HG02763 (cell line): Measurements from ENCODE around the gene EP400.

Source experiments
- ATAC-seq: cut with Tn5 transposase; IDR thresholded peaks from one replicate; pipeline ENCODE4 v1.9.1; 2021; ENCODE audit warnings: mild to moderate bottlenecking, moderate library complexity; ENCODE audit not compliant: unreplicated experiment

Gene EP400

GRCh38 chr12:132014092-132014914 is 64.6 kb downstream of the EP400 start:
- ATAC-seq, result no peak

DNA sequence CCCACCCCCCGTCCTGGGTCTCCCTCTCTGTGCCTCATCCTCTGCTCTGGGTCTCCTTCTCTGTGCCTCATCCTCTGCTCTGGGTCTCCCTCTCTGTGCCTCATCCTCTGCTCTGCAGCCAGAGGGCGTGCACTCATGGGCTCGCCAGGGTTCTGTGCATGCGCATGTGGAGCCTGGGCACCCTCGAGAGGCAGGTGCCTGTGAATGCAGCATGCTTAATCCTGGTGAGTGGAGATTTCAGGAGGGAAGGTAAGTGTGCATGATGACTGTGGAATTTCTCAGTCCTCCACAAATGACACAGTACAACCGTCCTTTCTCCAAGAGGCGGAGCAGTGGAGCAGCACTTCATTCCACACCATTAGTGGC is 65.2 kb downstream of the EP400 start:
- ATAC-seq, result no peak

DNA sequence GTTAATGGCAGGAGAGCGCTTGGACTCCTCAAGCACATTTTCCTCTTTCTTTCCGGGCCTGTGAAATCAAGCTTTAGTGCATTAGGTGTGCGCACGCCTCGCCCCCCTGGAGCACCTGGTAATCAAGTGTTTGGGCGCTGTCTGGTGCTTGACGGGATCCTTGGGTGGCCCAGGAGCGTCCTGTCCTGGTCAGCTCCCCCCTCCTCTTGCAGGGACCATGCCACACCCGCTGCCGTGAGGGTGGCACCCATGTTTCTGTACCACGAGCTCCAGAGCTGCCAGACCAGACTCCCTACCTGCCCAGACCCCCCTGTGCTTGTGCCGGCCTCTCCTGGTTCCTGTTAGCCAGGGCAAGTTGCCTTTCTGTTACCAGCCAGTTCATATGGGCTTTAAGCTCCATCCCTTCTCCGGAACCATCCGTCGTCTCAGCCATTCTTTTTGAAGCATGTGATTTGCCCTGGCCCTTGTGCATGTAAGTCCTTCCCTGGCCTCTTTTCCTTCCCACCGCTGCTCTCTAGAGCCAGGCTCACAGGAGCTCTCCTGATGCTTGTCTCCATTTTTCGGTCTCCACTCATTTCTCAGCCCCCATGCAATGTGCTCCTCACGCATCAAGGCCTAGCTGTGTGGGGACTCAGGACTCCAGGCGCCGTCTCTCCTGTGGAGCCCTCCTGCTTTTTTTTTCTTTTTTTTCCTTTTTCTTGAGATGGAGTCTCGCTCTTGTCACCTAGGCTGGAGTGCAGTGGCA is 66.1 kb downstream of the EP400 start:
- no peak for ATAC-seq

GRCh38 chr12:132018193-132018916 is 68.6 kb downstream of the EP400 start:
- no peak for ATAC-seq

DNA sequence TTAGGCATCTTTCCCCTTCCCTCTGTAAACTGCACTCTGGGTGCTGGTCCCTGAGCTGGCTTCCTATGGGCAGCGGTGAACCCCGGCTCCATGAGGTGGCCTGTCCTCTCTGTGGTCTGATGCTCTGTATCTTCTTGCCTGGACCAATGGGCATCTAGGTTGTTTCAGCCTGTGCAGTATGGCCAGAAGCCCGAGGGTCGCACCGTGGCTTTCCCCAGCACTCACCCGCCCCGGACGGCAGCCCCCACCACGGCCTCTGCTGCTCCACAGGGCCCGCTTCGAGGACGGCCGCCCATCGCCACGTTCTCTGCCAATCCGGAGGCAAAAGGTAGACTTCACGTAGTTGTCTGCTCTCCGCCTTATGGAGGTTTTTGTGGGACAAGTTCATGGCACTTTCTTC is 70.1 kb downstream of the EP400 start:
- ATAC-seq, result no peak

DNA sequence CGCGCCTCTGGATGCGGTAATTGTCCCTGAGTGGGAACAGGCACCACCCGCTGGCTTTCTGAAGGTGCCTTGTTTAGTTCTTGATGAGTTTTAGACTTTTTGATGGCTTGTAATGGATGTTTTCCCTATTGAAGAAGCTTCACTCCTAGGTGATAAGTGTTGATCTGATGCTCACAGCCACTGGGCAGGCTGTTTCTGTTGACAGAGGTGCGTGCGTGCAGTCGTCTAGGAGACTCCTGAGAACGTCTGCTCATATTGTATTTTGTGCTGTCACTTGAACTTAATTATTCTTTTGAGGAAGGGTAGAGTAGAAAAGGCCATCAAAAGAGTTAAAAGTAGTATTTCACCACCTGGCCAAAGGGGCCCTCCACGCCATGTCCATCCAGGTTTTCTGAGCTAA is 70.5 kb downstream of the EP400 start:
- no peak for ATAC-seq

DNA sequence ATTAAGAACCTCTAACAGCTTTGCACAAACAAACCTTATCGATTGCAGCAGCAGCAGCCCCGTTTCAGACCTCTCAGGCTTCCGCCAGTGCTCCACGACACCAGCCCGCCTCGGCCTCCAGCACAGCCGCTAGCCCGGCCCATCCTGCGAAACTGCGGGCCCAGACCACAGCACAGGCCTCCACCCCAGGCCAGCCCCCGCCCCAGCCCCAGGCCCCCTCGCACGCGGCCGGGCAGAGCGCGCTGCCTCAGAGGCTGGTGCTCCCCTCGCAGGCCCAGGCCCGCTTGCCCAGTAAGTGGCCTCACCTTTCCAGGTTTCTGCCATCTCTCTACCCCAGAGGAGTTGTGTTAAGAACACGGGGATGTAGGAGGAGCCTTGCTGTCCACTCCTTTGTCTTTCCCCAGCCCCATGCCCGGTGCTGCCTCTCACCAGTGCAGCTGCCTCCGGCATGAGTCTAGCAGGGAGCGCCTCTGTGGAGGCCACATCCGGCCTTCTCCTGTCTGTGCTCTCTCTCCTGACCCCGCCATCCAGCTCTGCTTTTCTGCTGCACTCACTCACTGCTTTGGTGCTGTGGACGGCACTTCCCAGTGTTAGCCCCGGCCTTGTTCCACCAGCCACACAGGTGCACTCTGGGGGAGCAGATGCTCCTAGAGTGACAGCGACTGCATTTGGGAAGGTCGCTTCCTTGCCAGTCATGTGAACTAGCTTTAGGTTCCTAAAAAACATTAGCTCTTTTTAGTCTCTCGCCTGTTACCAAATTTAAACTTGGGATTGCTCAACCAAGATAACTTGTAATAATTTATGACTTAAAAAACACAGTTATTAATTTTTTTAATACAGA is 71.5 kb downstream of the EP400 start:
- no peak for ATAC-seq

DNA sequence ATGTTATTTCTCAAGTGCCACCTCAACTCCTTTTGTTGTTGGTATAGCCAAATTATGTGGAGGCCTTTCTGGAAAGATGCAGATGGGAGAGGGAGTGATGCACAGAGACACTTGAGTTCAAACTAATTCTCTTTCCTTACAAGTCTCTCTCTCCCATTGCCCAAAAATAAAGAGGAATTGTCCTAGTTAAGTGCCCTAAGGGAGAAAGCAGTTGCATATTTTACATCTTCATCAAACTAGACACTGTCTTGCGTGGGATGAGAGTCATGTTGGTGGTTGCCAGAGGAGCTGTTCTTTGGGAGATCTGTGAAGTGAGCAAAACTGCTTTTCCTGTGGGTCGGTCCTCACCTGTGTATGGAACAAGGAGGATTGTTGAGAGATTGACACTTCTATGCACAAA is 72.2 kb downstream of the EP400 start:
- ATAC-seq, result no peak

DNA sequence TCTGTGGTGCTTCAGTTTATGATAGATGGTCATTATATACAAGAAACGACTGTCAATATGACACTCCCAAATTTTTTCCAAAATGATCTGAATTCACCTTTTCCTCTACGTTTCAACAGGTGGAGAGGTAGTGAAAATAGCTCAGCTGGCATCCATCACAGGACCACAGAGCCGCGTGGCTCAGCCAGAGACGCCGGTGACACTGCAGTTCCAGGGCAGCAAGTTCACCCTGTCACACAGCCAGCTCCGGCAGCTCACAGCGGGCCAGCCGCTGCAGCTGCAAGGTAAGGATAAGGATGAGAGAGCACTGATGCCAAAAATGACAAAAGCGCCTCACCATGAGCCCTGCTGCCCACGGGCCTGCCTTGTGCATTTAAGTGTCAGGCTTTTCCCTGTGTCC is 73.9 kb downstream of the EP400 start:
- ATAC-seq, result no peak

GRCh38 chr12:132024758-132025157 is 75.0 kb downstream of the EP400 start:
- no peak for ATAC-seq

GRCh38 chr12:132025526-132025925 is 75.8 kb downstream of the EP400 start:
- no peak for ATAC-seq

DNA sequence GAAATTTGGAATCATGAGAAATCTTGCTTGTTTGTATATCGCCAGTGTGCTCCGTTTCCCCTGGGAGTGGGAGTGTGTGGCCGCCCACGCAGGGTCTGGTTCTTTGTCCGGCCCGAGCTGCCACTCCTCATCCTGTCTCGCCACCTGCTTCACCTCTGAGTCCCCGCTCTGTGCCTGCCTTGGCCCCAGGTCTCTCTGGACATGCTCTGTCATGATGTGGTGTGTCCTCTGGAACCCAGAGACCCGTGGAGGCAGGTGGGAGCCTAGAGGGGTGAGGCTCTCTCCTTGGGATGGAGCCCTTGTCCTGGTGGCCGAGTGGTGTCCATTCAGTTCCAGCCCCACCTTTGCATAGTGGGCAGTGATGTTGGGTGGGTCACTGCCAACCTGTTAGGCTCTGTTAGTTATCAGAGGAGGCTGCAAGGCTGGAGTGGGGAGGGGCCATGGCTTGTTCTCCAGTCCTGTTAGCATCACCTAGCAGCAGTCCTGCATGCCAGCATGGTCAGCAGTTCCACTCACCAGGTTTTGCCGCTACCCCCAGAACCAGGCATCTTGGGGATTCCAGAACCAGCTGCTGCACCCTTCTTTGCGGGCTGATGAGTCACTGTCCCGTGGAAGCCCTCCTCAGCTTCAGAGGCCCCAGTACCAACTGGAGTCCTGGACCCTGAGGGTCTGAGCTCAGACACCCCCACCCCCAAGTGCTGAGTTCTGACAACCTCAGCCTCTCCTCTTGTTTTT is 76.5 kb downstream of the EP400 start:
- ATAC-seq, result no peak

DNA sequence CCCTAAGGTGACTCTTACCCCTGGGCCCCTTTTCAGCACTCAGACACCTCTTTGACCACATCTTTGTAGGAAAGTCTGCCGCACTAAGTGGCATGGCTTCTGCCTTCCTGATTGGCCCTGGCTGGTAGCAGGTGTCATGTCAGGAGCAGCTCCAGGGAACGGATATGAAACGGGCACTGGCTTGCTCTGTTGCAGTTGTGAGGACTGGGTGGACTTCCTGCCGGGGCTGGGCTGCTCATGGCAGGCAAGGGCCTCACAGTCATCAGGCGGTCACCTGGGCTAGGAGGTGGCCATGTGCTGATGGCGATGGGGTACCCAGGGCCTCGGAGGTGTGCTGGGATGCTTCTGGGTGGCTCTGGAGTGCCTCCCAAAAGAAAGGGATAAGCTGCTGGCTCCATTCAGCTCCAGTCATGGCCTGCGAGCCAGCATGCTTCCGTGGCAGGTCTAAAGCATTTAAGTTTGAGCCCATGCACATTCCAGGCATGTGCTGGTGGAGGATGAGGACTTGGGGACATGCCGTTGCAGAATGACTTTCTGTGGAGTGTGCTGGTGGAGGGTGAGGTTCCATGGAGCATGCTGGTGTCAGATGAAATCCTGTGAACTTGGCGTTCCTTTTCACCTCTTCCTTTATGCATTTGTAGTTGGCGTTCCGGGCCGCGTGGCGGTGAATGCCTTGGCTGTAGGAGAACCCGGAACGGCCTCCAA is 77.2 kb downstream of the EP400 start:
- ATAC-seq, result no peak

- no peak for ATAC-seq
Measured at GRCh38 chr12:132027636-132028035, 77.9 kb downstream of the EP400 start.

- ATAC-seq, result no peak
Measured at GRCh38 chr12:132028111-132028510, 78.4 kb downstream of the EP400 start.

DNA sequence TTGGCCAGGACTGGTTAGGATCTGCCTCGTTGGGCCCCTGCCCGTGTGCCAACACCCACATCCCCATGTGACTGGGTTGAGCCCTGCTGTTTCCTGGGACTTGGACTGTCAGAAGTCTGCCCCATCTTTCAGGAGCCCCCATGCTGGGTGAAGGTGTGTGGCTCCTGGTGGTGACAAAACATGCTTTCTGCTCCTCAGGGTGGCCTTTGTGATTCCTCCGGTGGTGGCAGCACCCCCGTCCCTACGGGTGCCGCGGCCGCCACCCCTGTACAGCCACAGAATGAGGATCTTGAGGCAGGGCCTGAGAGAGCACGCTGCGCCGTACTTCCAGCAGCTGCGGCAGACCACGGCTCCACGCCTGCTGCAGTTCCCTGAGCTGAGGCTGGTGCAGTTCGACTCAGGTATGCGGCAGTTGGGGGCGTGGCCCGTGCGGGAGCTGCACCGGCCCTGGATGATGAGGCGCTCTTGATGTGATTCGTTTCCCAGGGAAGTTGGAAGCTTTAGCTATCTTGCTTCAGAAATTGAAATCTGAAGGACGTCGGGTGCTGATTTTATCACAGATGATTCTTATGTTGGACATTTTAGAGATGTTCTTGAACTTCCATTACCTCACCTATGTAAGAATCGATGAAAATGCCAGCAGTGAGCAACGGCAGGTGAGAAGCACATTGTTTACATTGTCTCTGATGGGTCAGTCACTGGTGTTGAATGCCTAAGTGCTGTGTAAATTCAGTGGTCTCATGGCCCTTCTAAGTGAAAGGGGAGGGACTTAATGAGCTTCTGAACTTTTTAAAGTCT is 80.0 kb downstream of the EP400 start:
- ATAC-seq, result no peak

GRCh38 chr12:132030367-132031038 is 80.8 kb downstream of the EP400 start:
- no peak for ATAC-seq

DNA sequence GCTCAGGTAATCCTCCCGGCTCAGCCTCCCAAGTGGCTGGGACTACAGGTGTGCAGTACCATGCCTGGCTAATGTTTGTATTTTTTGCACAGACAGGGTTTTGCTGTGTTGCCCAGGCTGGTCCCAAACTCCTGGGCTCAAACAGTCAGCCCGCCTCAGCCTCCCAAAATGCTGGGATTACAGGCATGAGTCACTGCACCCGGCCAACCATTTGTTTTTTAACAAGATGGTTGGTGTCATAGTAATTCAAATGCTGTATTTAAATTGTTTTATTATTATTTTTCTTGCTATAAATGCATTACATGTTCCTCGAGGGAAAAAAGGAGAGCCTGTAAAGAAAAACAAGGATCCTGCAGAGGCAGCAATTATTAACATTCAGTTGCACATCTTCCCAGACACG is 83.9 kb downstream of the EP400 start:
- no peak for ATAC-seq
